Measurements from ENCODE around the gene HADHB.

Gene HADHB

GRCh38 chr2:26244309-26245230 lies at the start of gene HADHB, which contains the start of gene HADHA:
Gene HADHB, plus strand, starts transcription at chr2:26244939. Its CDS starts 9,316 bp downstream, at chr2:26254255.
Gene HADHA, minus strand, starts transcription at chr2:26244632. Its CDS starts 36 bp downstream, at chr2:26244596.
- peak; percentile 77 for DNase-seq

GRCh38 chr2:26195040-26195984 lies 49.4 kb upstream of the HADHB start:
- no peak for DNase-seq

GRCh38 chr2:26196683-26197418 lies 47.9 kb upstream of the HADHB start:
- no peak for DNase-seq

GRCh38 chr2:26197516-26197915 lies 47.2 kb upstream of the HADHB start:
- no peak for DNase-seq

GRCh38 chr2:26202981-26203490 lies 41.7 kb upstream of the HADHB start:
- no peak for DNase-seq

DNA sequence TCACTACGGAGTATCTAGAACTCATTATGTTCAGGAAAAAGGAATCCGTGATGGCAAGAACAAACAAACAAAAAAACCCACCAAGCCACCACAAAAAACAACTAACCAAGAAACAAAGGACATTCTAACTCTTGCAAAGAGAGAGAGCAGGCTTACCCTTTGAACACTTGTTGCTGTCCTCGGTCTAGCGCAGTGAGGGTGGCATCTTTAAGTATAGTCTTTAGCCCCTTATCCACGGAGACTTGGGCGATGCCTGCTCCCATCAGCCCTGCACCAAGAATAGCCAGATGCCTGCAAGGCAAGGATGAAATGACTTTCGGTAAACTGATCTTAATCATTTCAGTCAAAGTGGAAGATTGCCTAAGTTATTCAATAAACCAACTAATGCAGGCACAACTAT lies 40.8 kb upstream of the HADHB start:
- no peak for DNase-seq

DNA sequence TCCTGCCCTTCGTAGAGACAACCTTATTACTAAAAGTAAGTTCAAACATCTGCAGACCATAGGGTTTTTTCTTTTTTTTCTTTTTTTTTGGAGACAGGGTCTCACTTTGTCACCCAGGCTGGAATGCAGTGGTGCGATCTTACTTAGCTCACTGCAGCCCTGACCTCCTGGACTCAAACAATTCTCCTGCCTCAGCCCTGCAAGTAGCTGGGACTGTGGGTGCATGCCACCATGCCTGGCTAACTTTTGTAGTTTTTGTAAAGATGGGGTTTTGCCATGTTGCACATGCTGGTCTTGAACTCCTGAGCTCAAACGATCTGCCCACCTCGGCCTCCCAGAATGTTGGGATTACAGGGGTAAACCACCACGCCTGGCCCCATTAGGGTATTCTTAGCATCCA lies 32.7 kb upstream of the HADHB start:
- DNase-seq, result no peak

DNA sequence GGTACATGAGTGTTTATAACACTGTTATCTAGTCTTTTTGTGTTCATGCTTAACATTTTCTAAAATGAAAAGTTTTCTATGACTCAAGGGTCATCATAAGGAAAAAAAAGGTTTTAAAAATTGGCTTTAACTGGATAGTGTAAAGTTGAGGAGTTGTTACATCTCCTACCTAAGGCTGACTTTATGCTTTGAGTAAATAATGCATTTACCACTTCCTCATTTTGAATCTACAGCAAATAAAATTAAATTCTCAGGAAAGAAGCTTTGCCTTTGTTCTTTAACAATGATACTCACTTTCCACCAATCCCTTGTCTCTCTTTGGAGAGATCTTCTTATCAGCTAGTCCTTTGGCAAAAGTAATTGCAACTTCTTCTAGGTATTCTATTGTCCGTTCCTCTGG lies 30.0 kb upstream of the HADHB start:
- no peak for DNase-seq

DNA sequence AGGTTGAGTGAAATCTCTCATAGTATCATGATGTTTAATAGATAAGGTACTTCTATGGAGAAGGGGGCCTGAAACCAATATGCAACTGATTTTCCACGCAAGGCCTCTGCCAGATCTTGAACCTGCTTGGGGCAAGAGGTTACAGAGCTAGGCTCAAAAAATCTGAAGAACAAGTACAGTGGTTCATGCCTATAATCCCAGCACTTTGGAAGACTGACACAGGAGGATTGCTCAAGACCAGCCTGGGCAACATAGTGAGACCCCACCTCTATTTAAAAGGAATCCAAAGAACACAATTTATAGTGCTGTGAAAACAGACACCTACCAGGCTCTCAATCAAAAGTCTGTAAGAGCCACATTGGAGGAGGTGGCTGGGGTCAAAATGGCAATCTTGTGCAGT lies 28.9 kb upstream of the HADHB start:
- no peak for DNase-seq

DNA sequence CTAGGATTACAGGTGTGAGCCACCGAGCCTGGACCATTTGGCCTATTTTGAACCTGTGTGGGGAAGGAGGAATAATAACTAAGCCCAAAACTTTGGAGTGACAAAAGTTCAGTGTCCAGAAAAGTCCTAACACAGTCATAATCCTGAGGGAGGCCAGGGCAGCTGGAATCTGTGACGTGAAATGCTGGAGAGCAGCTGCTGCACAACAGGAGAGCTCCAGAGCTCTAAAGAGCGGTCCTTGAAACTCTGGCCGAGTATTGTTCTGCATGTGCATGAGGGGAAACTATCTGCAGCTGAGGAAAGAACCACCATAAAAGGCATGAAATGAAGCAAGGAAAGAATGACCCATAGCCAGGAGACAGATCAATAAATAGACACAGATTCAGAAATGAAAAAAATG lies 28.2 kb upstream of the HADHB start:
- DNase-seq, result no peak

GRCh38 chr2:26217720-26218119 lies 27.0 kb upstream of the HADHB start:
- no peak for DNase-seq

DNA sequence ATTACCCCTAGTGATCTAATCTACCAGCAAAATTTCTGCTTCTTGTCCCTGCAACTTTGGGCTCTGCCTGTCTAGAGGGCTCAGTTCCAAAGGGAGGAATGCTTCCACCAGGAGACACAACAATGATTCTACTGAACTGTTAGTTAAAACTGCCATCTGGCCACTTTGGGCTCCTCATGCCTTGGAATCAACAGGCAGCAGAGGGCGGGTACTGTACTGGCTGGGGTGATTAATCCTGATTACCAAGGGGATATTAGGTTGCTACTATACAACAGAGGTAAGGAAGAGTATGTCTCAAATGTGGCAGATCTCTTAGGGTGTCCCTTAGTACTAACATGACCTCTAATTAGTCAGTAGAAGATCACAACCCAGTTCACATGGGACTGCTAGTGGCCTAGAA lies 21.7 kb upstream of the HADHB start:
- DNase-seq, result no peak

- DNase-seq, result no peak
These were observed 20.6 kb upstream of the HADHB start for GRCh38 chr2:26224095-26224494.

GRCh38 chr2:26229595-26229994 lies 15.1 kb upstream of the HADHB start:
- no peak for DNase-seq

- DNase-seq, result no peak
These were observed 13.9 kb upstream of the HADHB start for GRCh38 chr2:26230806-26231205.

- no peak for DNase-seq
These were observed 9.7 kb upstream of the HADHB start for GRCh38 chr2:26235089-26235488.

DNA sequence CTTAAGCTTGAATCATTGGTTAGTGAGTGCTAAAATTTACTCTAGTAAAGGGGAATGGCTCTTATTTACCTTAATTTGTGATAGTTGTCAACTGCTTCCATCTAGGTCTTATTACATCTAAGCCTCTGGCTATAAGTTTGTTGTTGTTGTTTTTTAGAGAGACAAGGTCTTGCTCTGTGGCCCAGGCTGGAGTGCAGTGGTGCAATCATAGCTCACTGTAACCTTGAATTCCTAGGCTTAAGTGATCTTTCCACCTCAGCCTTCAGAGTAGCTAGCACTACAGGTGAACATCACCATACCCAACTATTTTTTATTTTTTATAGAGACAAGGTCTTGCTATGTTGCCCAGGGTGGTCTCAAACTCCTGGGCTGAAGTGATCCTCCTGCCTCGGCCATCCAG lies 6.9 kb upstream of the HADHB start:
- no peak for DNase-seq

- no peak for DNase-seq
These were observed 6.3 kb upstream of the HADHB start for GRCh38 chr2:26238311-26238958.

GRCh38 chr2:26241928-26242436 lies 2.8 kb upstream of the HADHB start:
- no peak for DNase-seq

GRCh38 chr2:26243470-26244308 lies 1.1 kb upstream of the HADHB start:
- no peak for DNase-seq

DNA sequence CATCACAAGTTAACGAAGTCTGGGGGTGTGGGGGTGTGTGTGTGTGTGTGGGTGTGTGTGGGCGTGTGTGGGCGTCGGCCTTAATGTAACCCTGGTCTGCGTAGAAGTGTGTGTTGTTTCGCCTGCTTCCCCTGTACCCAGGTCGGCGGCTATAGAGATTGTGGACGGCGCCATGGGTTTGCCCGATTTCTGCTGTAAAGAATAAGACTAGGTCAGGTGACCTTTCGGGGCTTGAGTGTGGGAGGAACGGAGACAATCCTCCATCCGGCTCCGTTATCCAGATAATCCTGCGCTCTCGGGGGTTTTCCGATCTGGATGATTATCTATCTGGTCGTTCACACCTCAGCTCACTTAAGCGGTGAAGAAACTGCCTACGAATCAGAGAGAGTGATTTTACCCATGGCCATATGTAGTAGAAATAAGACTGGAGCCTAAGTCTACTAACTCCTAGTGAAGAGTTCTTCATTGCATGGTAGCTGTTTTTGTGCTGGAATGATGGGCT lies 543 bp downstream of the HADHB start:
- peak; percentile 40 for DNase-seq

Measured in activated CD4-positive, alpha-beta T cell treated with anti-CD3 and anti-CD28 coated beads for 1 hour (primary cell).